ENCODE measurements around the gene SEPTIN1. TPM values are rescaled to one million over a fixed set of nuclear protein-coding genes. Genes with fewer than 3 reads are reported as not detected.

SEPTIN1 gene
- total RNA-seq, 1 donor = 0.09 TPM

GRCh38 chr16:30395992-30396585 lies 13.7 kb upstream of the SEPTIN1 start:
- peak overlapping the region; percentile 82 for H3K4me3 ChIP-seq (ENCODE audit: low read depth, low read length)
- no peak for DNase-seq (ENCODE audit: low read depth)
- TF ChIP-seq CTCF (IDR thresholded peaks at IDR 0.05; ENCODE audit: insufficient read depth, low read length) = no peak

GRCh38 chr16:30395155-30395991 lies 13.0 kb upstream of the SEPTIN1 start, which contains the start of gene ZNF48:
Gene ZNF48, plus strand, starts transcription at chr16:30395420. Its CDS starts 375 bp downstream, at chr16:30395795.
- peak; percentile 12 for TF ChIP-seq CTCF (IDR thresholded peaks at IDR 0.05; ENCODE audit: insufficient read depth, low read length)
- peak within 1 kb of the TSS; percentile 82 for H3K4me3 ChIP-seq (ENCODE audit: low read depth, low read length)

DNA sequence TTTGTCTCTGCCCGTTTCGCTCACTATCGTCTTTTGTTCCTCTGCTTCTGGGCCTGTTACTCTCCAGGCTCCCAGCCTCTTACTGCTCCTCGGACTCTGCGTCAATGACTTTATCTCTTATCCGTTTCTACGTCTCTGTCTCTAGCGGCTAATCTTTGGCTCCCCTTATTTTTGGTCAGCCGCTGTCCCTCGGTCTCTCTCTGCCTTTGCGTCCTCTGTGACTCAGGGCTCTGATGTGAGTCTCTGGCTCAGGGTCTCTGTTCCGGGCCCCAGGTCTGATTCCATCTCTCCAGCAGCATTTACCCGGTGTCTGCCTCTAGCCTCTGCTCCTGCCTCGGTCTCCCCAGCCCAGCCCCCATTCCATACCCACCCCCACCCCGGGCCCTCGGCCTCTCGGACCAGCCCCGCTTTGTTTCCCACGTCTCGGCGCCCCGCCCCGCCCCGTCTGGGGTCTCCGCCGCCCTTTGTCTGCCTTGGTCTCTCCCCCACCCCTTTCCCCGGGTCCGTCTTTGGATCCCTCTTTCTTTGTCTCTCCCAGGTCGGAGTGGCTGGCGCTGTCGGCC lies 12.3 kb upstream of the SEPTIN1 start:
- DNase-seq (ENCODE audit: low read depth) = peak; percentile 64
- H3K4me3 ChIP-seq (ENCODE audit: low read depth, low read length) = peak overlapping the region; percentile 82
- no peak for TF ChIP-seq CTCF (IDR thresholded peaks at IDR 0.05; ENCODE audit: insufficient read depth, low read length)

More at GRCh38 chr16:30395155-30395991, 13.0 kb upstream of the SEPTIN1 start, which contains the start of gene ZNF48:
- DNase-seq (ENCODE audit: low read depth) = peak; percentile 90

DNA sequence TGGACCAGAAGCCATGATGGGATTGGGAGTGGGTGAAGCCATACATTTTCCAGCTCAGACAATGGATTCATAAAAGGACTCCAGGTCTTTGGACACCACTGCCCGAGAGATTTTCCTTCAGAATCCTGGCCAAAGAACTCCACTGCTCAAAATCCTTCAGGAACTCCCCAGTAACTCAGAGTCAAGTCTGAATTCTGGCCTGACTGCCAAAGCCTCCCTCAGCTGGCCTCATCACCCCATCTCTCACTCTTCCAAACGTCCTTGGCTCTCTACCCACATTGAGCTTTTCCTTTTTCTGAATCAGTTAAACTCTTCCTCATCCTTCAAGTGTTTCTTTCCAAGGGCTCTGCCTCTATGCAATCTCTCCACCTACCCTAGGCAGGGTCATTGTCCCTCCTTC lies 1.2 kb upstream of the SEPTIN1 start:
- TF ChIP-seq CTCF (IDR thresholded peaks at IDR 0.05; ENCODE audit: insufficient read depth, low read length) = no peak
- no peak overlapping the region for H3K4me3 ChIP-seq (ENCODE audit: low read depth, low read length)
- no peak for DNase-seq (ENCODE audit: low read depth)

DNA sequence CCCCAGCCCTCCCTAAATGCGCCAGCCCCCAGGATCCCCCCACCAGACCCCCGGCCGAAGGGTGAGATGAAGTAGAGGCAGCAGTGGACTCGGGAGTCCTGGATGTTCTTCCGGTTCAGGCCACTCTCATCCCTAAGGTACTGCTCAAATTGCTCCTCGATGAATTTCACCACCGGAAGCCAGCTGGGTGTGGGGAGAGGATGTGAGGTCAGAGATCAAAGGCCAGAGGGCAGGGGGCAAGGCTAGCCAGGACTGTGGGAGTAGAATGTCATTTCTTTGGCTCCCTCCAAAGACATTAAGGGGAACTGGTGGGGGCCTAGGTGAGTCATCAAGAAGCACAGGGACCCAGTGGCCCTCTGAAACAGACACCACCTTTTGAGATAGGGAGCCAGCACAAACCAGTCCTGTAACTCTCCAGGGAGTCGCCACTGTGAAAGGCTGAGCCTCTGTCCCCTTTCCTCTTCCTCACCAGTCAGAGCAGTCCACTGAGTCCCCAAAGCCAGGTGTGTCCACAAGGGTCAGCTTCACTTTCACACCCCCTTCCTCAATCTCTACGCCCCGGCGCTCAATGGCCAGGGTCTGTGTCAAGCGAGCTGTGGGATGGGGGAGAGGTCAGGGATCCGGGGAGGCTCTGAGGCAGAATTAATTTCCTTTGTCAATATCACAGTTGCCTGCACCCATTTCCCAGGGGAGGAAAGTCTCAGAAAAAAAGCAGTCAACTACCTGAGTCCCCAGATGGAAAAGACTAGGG lies 895 bp downstream of the SEPTIN1 start:
- no peak for TF ChIP-seq CTCF (IDR thresholded peaks at IDR 0.05; ENCODE audit: insufficient read depth, low read length)
- DNase-seq (ENCODE audit: low read depth) = no peak
- H3K4me3 ChIP-seq (ENCODE audit: low read depth, low read length) = no peak overlapping the region

DNA sequence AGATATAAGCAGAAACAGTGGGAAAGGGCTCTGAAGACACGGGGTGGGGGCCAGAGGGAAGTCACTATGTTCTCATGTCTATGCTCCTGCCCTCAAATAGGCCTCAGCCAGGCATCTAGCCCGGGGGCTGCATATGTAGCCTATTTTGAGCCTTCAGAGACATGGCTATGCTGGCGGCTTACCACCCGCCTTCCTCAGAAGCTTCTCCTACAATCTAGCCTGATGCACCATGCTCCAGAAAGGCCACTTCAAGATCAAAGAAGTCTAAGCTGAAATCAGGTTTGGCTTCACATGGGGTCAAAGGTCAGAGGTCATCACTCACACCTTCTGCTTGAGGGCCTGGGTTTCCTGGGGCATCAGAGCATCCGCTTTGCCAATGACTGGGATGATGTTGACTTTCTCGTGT lies 1.6 kb downstream of the SEPTIN1 start:
- no peak overlapping the region for H3K4me3 ChIP-seq (ENCODE audit: low read depth, low read length)
- no peak for DNase-seq (ENCODE audit: low read depth)
- TF ChIP-seq CTCF (IDR thresholded peaks at IDR 0.05; ENCODE audit: insufficient read depth, low read length) = no peak
